Measurements from ENCODE around the gene PBXIP1. TPM values are rescaled to one million over a fixed set of nuclear protein-coding genes. Genes with fewer than 3 reads are reported as not detected.

The PBXIP1 gene
- 10 to 100 TPM; 28.9 to 40.7 TPM for total RNA-seq

GRCh38 chr1:154955718-154956543 is at the start of gene PBXIP1:
Gene PBXIP1, minus strand, starts transcription at chr1:154956099. Its CDS starts 2,378 bp downstream, at chr1:154953721.
- H3K36me3 Mint-ChIP-seq, result no peaks in the 10 kb centered on the region
- peak; percentile 80 for DNase-seq (ENCODE audit: low spot score)
- H3K4me1 Mint-ChIP-seq (ENCODE audit: low read depth in 2 of 2), result peaks cover 53 to 58% of the 10 kb centered on the region in 2 donors
- H3K27ac Mint-ChIP-seq, result peak within 1 kb of the TSS; percentile 90 to 94
- no peaks in the 10 kb centered on the region for H3K9me3 Mint-ChIP-seq
- H3K27me3 Mint-ChIP-seq, result no peaks in the 10 kb centered on the region
- peak; percentile 75 to 90 for ATAC-seq
- peak within 1 kb of the TSS; percentile 99 for H3K4me3 Mint-ChIP-seq

GRCh38 chr1:155005076-155006011 is 49.4 kb upstream of the PBXIP1 start:
- no peaks in the 10 kb centered on the region for H3K27me3 Mint-ChIP-seq
- no peaks in the 10 kb centered on the region for H3K9me3 Mint-ChIP-seq
- peak overlapping the region; percentile 94 to 98 for H3K27ac Mint-ChIP-seq
- peak overlapping the region; percentile 76 for H3K4me3 Mint-ChIP-seq
- peaks cover 34 to 45% of the 10 kb centered on the region in 2 donors for H3K4me1 Mint-ChIP-seq (ENCODE audit: low read depth in 2 of 2)
- DNase-seq (ENCODE audit: low spot score), result no peak
- H3K36me3 Mint-ChIP-seq, result no peaks in the 10 kb centered on the region
- ATAC-seq, result no peak

- Mint-ChIP-seq H3K27me3 (no peaks in the 10 kb centered on the region), H3K4me1 (ENCODE audit: low read depth in 2 of 2) (peaks cover 33 to 44% of the 10 kb centered on the region in 2 donors), H3K36me3 (no peaks in the 10 kb centered on the region), H3K27ac (peak overlapping the region; percentile 94 to 98), H3K4me3 (peak overlapping the region; percentile 95), H3K9me3 (no peaks in the 10 kb centered on the region)
- no peak for DNase-seq (ENCODE audit: low spot score)
- ATAC-seq, result no peak
Measured at GRCh38 chr1:155004352-155005075, 48.6 kb upstream of the PBXIP1 start.

GRCh38 chr1:155003766-155004351 is 48.0 kb upstream of the PBXIP1 start:
- Mint-ChIP-seq H3K4me1 (ENCODE audit: low read depth in 2 of 2) (peaks cover 33 to 44% of the 10 kb centered on the region in 2 donors), H3K27ac (peak overlapping the region; percentile 94 to 98), H3K27me3 (no peaks in the 10 kb centered on the region), H3K4me3 (peak overlapping the region; percentile 95), H3K36me3 (no peaks in the 10 kb centered on the region), H3K9me3 (no peaks in the 10 kb centered on the region)
- no peak for ATAC-seq
- DNase-seq (ENCODE audit: low spot score), result peak; percentile 85

- H3K4me1 Mint-ChIP-seq (ENCODE audit: low read depth in 2 of 2), result peaks cover 34 to 43% of the 10 kb centered on the region in 2 donors
- ATAC-seq, result no peak
- DNase-seq (ENCODE audit: low spot score), result no peak
- peak overlapping the region; percentile 94 to 98 for H3K27ac Mint-ChIP-seq
- no peaks in the 10 kb centered on the region for H3K36me3 Mint-ChIP-seq
- H3K27me3 Mint-ChIP-seq, result no peaks in the 10 kb centered on the region
- peak overlapping the region; percentile 95 for H3K4me3 Mint-ChIP-seq
- H3K9me3 Mint-ChIP-seq, result no peaks in the 10 kb centered on the region
Measured at GRCh38 chr1:155003227-155003765, 47.4 kb upstream of the PBXIP1 start.

- H3K36me3 Mint-ChIP-seq, result no peaks in the 10 kb centered on the region
- peak within 1 kb of the TSS; percentile 94 to 98 for H3K27ac Mint-ChIP-seq
- no peaks in the 10 kb centered on the region for H3K27me3 Mint-ChIP-seq
- no peaks in the 10 kb centered on the region for H3K9me3 Mint-ChIP-seq
- ATAC-seq (peak; percentile 3 to 36), DNase-seq (ENCODE audit: low spot score) (no peak)
- H3K4me3 Mint-ChIP-seq, result peak within 1 kb of the TSS; percentile 95
- peaks cover 37 to 45% of the 10 kb centered on the region in 2 donors for H3K4me1 Mint-ChIP-seq (ENCODE audit: low read depth in 2 of 2)
Measured at GRCh38 chr1:155002464-155003226, 46.7 kb upstream of the PBXIP1 start, which contains the start of gene ZBTB7B. Gene ZBTB7B, plus strand, starts transcription at chr1:155002802. Its CDS starts 11,859 bp downstream, at chr1:155014661.

- ATAC-seq (peak; percentile 90 to 94), DNase-seq (ENCODE audit: low spot score) (peak; percentile 100)
- H3K27me3 Mint-ChIP-seq, result no peaks in the 10 kb centered on the region
- peaks cover 41 to 46% of the 10 kb centered on the region in 2 donors for H3K4me1 Mint-ChIP-seq (ENCODE audit: low read depth in 2 of 2)
- no peaks in the 10 kb centered on the region for H3K36me3 Mint-ChIP-seq
- H3K4me3 Mint-ChIP-seq, result peak overlapping the region; percentile 95
- H3K9me3 Mint-ChIP-seq, result no peaks in the 10 kb centered on the region
- H3K27ac Mint-ChIP-seq, result peak overlapping the region; percentile 94 to 95
Measured at GRCh38 chr1:155001675-155002463, 46.0 kb upstream of the PBXIP1 start.

GRCh38 chr1:155001425-155001674 is 45.5 kb upstream of the PBXIP1 start:
- Mint-ChIP-seq H3K4me3 (peak overlapping the region; percentile 95), H3K27me3 (no peaks in the 10 kb centered on the region), H3K27ac (peak overlapping the region; percentile 94 to 95), H3K9me3 (no peaks in the 10 kb centered on the region), H3K4me1 (ENCODE audit: low read depth in 2 of 2) (peaks cover 36 to 41% of the 10 kb centered on the region in 2 donors), H3K36me3 (no peaks in the 10 kb centered on the region)
- DNase-seq (ENCODE audit: low spot score), result no peak
- no peak for ATAC-seq

GRCh38 chr1:155000726-155001424 is 45.0 kb upstream of the PBXIP1 start:
- Mint-ChIP-seq H3K9me3 (no peaks in the 10 kb centered on the region), H3K4me3 (peak overlapping the region; percentile 95), H3K27ac (peak overlapping the region; percentile 94 to 95), H3K27me3 (no peaks in the 10 kb centered on the region), H3K36me3 (no peaks in the 10 kb centered on the region), H3K4me1 (ENCODE audit: low read depth in 2 of 2) (peaks cover 31 to 36% of the 10 kb centered on the region in 2 donors)
- ATAC-seq (peak; percentile 67 to 77), DNase-seq (ENCODE audit: low spot score) (peak; percentile 91)

GRCh38 chr1:155000411-155000725 is 44.5 kb upstream of the PBXIP1 start:
- ATAC-seq (no peak), DNase-seq (ENCODE audit: low spot score) (no peak)
- peak overlapping the region; percentile 94 to 95 for H3K27ac Mint-ChIP-seq
- peaks cover 31 to 32% of the 10 kb centered on the region in 2 donors for H3K4me1 Mint-ChIP-seq (ENCODE audit: low read depth in 2 of 2)
- H3K27me3 Mint-ChIP-seq, result no peaks in the 10 kb centered on the region
- no peaks in the 10 kb centered on the region for H3K36me3 Mint-ChIP-seq
- peak overlapping the region; percentile 95 for H3K4me3 Mint-ChIP-seq
- H3K9me3 Mint-ChIP-seq, result no peaks in the 10 kb centered on the region

- no peak for ATAC-seq
- Mint-ChIP-seq H3K36me3 (no peaks in the 10 kb centered on the region), H3K27me3 (no peaks in the 10 kb centered on the region), H3K9me3 (no peaks in the 10 kb centered on the region), H3K27ac (peak overlapping the region; percentile 94 to 95), H3K4me1 (ENCODE audit: low read depth in 2 of 2) (peaks cover 29 to 31% of the 10 kb centered on the region in 2 donors), H3K4me3 (peak overlapping the region; percentile 95)
- no peak for DNase-seq (ENCODE audit: low spot score)
Measured at GRCh38 chr1:154999571-155000410, 43.9 kb upstream of the PBXIP1 start.
